Stimulated activated CD4-positive, alpha-beta T cell treated with anti-CD3 and anti-CD28 coated beads, TNF-alpha, amount 100 ng/mL, for 48 hours (primary cell): Measurements from ENCODE around the gene RBM34.

Experiments used
- DNase-seq, 3 donors: peaks; one replicate each; pipeline ENCODE4 v3.0.0-alpha.2; 2020; ENCODE audit warnings: low read depth in 3 of 3

Gene RBM34

GRCh38 chr1:235156265-235156664, 4.8 kb downstream of the RBM34 start:
- DNase-seq: no peak

- DNase-seq: no peak
These were observed 8.8 kb downstream of the RBM34 start for GRCh38 chr1:235152235-235152634.

DNA sequence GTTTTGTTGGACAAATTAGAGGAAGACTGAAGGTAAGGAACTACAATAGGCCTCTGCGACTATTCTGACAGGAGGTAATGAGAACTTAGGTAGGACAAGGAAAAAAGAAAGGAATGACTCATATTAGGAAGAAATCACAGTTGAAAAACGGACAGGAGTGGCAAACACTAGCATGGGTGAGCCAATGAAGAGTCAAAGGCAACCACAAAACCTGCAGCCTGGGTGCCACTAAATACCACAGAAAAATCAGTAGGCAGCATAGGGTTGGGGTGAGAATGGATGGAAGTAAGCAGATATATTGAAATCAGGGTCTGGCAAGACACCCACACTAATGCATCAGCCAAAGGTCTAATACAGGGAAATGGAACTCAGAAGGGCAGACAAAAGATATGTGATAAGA, 10.0 kb downstream of the RBM34 start:
- no peak for DNase-seq

DNA sequence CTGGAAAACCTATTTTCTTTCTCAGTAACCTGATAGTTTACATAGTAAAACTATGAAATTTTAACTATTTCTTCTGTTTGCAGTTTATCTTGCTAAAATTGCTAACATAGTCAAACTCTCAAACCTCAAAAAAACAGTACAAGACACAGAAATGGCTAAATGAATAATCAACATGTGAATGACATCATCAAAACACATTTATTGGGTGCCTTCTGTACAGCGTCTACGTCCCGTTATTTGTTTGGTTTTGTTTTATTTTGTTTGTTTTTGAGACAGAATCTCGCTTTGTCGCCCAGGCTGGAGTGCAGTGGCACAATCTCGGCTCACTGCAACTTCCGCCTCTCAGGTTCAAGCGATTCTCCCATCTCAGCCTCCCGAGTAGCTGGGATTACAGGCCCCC, 11.2 kb downstream of the RBM34 start:
- DNase-seq: no peak

- DNase-seq: no peak
These were observed 13.8 kb downstream of the RBM34 start for GRCh38 chr1:235147269-235147668.

GRCh38 chr1:235145639-235146038, 15.4 kb downstream of the RBM34 start:
- DNase-seq: no peak

DNA sequence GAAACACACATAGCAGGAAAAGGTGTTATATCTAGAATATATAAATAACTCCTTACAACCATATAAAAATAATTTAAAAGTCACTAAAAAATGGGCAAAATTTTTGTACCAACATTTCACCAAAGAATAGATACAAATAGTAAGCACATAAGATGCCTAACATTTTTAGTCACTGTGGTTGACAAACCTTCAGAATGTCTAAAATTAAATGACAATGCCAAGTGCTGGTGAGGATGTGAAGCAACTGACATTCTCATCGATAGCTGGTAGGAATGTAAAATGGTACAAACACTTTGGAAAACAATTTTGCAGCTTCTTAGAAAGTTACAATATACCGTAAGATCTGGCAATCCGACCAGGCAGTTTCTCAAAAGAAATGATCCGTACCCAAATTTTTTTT, 18.1 kb downstream of the RBM34 start:
- DNase-seq: no peak

DNA sequence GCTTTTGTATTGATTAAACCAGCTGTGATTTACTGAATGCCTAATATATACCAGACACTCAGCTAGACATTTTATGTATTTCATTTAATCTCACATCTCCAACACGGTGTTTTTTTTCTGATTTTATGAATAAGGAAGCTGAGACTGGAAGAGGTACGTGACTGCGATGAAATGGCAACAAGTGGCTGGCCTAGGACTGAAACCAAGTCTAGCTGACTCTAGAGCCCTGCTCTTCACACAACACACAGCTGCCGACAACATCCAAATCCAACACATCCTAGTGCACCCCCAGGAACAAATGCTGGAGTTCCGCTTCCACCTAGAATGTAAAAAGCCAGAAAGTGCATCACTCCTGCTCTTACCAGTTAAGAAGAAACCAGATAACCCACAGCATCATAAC, 21.7 kb downstream of the RBM34 start:
- DNase-seq: no peak

- DNase-seq: peak in 1 of 3 donors; percentile 14
These were observed 22.2 kb downstream of the RBM34 start for GRCh38 chr1:235138821-235139220.

GRCh38 chr1:235136111-235136510, 24.9 kb downstream of the RBM34 start:
- DNase-seq: no peak

DNA sequence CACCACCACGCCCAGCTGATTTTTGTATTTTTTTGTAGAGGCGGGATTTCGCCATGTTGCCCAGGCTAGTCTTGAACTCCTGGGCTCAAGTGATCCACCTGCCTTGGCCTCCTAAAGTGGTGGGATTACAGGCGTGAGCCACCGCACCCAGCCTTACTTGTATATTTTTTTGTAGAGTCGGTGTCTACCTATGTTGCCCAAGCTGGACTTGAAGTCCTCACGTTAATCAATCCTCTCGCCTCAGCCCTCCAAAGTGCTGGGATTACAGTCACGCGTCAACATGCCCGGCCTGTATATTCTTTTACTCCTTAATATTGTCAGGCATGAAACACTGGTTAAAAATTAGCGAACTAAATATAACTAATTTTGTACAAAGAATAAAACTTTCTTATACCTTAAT, 26.9 kb downstream of the RBM34 start:
- DNase-seq: no peak

DNA sequence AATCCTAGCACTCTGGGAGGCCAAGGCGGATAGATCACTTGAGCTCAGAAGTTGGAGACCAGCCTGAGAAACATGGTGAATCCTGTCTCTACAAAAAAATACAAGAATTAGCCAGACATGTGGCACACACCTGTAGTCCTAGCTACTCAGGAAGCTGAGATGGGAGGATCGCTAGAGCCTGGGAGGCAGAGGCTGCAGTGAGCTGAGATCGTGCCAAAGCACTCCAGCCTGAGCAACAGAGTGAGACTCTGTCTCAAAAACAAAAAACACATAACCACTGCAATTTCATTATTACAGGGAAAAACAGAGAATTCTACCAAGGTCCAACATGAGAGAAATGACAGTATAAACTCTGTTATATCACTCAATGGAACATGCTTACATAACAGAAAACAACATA, 28.0 kb downstream of the RBM34 start:
- no peak for DNase-seq

DNA sequence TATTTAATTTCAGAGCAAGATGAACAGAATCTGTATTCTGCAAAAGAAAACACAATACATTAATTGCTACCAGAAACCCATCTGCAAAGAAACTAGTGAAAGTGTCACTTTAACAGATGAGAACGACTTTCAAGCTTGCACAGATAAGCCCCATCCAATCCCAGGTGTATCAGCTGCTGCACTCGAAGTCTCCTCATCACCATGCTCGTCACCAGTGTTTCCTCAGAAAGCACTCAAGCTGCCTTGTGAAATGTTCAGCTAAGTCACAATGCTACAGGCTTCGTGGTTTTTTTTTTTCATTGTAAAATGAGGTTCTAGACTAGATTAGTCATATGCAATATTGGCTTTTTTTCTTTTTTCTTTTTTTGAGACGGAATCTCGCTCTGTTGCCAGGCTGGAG, 29.1 kb downstream of the RBM34 start:
- DNase-seq: no peak

GRCh38 chr1:235130766-235131270, 30.2 kb downstream of the RBM34 start:
- no peak for DNase-seq

DNA sequence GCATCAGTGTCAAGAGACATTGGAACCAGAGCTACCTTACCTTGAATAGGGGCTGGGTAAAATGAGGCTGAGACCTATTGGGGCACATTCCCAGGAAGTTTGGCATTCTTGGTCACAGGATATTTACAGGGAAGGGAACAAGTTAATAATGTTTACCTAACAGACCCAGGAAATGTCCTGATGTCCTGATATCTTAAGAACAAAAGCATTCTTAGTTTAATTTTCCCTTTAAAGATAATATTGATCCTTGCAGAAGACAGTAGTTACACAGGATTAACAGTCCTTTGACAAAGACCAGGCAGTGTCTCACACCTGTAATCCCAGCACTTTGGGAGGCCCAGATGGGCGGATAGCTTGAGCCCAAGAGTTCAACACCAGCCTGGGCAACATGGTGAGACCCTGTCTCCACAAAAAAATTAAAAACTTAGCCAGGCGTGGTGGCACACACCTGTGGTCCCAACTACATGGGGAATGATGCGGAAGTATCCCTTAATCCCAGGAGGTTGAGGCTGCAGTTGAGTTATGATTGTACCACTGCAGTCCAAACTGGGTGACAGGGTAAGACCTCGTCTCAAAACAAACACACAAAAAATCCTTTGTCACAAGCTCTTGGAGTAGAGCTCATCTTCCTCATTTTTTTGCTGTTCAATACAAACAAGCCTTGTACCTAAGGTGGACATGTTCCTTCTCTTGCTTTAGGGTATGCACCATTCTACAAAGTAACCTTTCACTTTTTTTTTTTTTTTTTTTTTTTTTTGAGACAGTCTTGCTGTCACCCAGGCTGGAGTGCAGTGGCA, 31.1 kb downstream of the RBM34 start:
- DNase-seq: no peak

DNA sequence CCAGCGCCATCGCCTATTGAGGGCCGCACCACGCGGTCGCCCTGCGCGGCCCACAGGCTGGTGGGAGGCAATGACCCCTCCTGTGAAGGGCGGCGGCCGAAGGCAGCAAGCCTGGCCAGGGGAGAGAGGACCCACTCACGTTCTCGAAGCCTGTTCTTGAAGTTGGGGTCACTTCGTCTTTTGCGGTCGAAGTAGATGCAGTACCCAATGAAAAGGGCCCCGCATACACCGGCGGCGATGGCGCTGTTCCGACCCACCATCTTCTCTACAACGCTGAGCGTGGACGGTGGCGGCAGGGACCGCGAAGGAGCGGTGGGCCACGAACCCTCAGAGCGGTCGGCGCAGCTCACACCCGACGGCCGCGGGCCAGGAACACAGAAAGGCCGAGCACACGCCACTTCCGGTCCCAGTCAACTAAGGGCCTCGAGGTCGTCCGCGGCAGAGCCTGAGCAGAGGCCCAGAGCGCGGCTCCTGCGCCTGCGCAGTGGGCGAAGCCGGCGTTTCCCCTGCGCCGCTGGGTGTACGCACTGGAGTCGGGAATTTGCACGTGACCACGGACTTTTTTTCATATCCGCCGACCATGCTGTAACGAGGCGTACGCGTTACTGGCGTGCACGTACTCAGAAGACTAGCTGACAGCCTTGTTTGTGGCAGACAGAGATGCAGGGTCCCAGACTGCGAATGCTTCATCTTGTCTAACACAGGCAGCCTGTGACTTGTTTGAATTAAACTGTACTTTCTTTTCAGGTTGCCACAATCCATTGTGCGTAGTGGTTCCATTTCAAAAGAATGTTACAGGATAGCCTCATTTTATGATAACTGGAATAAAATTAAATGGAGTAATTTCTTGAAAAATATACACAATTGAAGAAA, 32.4 kb downstream of the RBM34 start, which contains the start of gene TOMM20:
Gene TOMM20, minus strand, starts transcription at position 382 of the 873 bp plus-strand sequence. Its CDS starts 122 bp downstream, at position 260.
- DNase-seq: peak; percentile 87 to 94 (median 89)

- no peak for DNase-seq
These were observed 33.2 kb downstream of the RBM34 start for GRCh38 chr1:235127732-235128455.

- no peak for DNase-seq
These were observed 33.8 kb downstream of the RBM34 start for GRCh38 chr1:235127203-235127602.

GRCh38 chr1:235124665-235125064, 36.4 kb downstream of the RBM34 start:
- no peak for DNase-seq

DNA sequence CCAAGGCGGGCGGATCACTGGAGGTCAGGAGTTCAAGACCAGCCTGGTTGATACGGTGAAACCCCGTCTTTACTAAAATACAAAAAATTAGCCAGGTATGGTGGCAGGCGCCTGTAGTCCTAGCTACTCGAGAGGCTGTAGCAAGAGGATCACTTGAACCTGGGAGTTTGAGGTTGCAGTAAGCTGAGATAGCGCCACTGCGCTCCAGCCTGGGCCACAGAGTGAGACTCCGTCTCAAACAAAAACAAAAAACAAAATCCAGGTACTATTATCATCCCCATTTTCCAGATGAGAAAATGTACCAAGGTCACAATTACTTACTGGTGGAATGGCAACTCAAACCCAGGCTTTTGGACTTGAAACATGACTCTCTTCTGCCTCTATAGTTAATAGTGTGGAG, 36.9 kb downstream of the RBM34 start:
- DNase-seq: no peak

GRCh38 chr1:235122348-235122747, 38.7 kb downstream of the RBM34 start:
- DNase-seq: no peak
